Dermis blood vessel endothelial cell (primary cell): Measurements from ENCODE around the gene DLX1. TPM values are rescaled to one million over a fixed set of nuclear protein-coding genes. Genes with fewer than 3 reads are reported as not detected.

Source experiments
- DNase-seq: peaks from one replicate; pipeline ENCODE4 v3.0.0; 2010
- total RNA-seq: library from RNA; depleted of rRNA; stranded (reverse); fragments of >200 nt; gene quantifications from 2 replicates; pipeline ENCODE4 v1.2.3, GENCODE V29; 2014

DLX1 gene
- total RNA-seq, 1 donor from 2014 or later, result not detected

DNA sequence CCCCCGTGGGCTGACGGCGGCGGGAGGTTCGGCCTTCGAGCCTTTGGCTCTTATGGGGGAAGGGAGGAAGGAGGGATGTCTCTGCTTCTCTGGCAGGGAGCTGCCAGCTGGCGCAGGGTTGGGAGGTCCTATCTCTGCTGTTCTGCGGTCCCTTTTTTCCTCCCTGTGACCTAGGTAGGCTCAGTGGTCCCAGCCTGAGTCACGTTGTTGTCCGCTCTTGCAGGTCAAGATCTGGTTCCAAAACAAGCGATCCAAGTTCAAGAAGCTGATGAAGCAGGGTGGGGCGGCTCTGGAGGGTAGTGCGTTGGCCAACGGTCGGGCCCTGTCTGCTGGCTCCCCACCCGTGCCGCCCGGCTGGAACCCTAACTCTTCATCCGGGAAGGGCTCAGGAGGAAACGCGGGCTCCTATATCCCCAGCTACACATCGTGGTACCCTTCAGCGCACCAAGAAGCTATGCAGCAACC lies 2.5 kb downstream of the DLX1 start:
- no peak for DNase-seq

DNA sequence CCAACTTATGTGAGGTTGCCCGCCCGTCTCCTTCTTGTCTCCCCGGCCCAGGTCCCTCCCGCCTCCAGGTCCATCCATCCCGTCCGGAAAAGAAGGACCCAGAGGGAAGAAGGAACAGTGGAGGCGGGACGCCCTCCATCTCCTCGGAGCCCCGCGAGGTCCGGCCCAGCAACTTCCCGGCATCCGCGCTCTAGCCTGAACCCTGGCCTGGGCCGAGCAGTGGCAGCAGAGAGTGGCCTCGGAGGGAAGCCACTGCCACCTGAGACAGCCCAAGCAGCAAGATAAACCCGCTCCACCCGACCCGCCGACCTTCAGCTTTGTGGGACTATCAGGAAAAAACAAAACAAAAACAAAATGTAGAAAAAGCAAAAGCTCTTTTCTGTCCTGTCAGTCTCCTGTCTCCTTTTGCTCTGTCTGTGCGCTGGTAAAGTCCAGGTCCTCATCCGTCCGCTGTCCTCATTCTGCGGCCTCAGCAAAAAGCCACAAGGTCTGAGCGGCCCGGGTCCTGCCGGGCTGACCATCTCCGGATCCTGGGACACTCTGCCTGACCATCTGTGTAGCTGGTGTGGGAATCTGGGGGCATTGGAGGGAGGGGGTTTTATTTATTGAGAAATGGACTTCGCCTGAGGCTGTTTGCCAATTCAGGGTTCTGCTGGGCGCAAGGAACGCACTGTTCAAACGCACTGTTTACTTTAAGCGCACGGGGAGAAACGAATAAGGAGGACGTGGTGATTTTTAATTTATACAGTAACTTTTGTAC lies 3.1 kb downstream of the DLX1 start:
- DNase-seq, result no peak

DNA sequence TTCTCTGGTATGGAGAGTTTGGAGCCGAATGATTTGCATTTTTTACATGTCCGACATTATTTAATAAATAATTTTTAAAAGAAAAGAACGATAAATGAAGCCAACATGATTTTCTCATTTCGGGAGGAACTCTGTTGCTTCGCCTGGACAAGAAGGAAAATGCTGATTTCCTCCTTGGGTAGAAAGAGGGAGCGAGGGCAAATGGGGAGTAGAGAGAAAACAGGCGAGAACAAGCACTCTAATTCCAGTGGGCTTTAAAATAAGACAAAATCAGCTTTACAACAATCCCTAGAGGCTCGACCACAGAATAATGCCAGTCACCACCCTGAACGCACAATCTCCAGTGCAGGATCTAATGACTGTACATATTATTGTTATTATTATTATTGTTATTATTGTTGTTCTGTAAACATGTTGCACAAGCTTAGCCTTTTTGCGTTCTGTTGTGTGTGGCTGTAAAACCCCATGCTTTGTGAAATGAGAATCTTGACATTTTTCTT lies 3.7 kb downstream of the DLX1 start:
- no peak for DNase-seq

DNA sequence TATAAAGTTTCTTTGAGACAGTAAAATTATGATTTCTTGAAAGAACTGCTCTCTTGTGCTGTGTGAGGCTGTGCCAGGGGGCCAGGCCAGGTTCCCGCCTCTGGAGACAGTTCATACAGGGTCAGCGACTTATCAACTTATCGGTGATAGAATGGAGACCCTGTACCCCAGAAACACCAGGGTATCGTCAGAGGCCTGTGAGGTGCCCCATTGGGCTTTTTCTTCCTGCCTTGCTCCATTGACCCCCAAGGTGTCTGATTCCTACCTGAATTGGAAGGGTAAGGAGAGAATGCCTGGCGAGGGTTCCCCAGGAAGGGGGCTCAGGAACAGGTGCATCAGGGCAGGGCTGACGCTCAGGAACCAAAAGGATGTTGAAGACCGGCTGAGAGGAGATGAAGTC lies 4.3 kb downstream of the DLX1 start:
- no peak for DNase-seq

DNA sequence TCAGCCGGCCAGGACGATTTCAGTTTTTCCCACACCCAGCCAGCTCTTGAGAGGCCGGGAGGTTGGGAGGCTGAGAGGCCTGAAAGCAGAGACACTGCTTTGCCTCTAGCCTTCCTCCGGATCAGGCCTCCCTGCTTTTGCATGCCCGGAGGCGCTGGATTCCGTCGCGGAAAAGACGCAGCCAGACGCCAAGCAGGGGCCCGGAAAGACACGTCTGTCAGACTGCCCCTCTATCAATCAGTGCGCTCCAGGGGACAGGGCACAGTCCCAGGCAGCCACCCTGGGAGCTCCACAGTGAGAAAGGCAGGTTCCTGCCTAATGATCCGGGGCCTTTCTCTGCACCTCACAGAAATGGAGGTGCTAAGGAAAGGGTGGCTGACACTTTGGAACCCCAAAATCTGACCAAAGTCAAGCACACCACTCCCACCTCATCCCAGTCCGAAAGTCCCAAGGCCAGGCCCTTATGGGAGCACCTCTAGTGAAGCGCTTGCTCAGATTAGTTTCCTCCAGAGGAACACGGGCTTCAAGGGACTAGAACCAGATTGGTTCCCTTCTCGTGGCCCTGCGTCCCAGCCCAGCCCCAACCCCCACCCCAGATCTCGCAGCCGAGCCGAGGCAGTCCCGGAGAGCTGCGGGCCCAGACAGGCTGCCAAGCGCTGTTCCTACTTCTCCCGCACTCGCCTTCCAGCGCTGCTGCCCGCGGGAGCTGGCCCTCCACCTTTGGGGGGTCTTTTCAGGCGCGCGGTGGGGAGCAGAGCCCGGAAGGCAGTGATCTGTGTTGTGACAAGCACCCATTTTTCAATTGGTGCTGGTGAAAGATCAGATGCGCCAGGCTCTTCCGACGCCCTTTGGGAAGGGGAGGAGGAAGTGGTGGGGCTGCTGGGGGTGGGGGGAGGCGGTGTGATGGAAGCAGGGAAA lies 5.0 kb downstream of the DLX1 start:
- DNase-seq, result no peak

DNA sequence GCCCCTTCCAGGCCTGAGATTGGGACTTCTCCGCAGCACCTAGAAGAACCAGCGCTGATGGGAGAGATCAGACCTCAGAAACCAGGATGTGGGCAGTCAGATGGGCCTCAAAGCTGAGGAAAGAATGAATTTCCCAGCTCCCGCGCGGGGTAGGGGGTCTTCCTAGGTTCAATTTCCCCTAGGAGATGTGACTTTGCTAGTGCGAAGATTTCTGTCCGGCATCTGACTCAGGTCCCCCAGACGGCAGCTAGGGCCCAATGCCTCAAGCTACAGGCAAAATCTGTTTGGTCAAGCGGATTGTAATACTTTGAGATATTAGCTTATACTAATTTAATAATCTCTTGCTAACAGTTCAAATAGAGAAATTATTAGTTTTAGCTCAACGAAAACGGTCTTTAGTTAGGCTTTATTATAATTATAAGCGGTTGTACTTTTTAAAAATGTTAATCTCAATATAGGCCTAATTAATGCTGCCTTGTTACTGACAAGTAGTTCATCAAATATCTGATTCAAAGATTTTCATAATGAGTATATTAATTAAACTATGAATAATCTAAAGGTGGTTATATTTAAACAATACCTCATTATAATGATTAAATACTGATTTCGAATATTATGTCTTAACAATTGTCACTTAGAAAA lies 5.8 kb downstream of the DLX1 start:
- no peak for DNase-seq

DNA sequence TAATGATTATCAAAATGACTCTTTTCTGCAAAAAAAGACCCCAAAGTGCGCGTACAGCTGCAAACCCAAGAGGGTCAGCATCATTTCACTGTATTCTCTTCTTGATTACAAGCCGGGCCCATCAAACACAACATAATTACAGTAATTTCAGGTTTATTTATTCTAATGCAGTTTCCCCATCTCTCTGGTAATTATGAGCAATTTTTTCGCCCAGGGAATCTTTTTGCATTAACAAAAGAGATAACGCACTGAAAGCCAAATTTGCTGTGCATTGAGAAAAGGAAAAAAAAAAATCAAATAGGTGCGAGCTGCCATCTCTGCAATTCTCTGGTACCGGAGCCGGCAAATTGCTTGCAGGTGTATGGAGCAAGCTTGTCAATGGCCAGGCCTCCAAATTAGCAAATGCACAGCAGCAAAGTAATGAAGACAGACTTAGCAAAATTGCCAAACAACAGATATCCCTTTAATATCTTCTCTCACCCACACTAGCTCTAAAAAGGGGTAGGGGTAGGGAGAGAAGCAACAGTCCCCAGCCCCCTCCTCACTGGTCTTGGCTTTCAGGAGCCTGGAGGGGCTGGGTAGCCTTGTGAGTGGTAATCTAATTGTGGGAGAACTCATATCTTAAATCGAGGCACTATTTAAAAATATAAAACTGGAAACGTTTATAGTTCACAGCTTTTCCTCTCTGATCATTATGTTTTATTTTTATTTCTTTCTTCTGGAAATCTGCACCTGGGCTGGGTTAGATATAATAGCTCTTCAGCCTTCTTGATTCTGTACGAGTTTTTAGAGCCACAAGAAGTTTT lies 6.7 kb downstream of the DLX1 start:
- no peak for DNase-seq

DNA sequence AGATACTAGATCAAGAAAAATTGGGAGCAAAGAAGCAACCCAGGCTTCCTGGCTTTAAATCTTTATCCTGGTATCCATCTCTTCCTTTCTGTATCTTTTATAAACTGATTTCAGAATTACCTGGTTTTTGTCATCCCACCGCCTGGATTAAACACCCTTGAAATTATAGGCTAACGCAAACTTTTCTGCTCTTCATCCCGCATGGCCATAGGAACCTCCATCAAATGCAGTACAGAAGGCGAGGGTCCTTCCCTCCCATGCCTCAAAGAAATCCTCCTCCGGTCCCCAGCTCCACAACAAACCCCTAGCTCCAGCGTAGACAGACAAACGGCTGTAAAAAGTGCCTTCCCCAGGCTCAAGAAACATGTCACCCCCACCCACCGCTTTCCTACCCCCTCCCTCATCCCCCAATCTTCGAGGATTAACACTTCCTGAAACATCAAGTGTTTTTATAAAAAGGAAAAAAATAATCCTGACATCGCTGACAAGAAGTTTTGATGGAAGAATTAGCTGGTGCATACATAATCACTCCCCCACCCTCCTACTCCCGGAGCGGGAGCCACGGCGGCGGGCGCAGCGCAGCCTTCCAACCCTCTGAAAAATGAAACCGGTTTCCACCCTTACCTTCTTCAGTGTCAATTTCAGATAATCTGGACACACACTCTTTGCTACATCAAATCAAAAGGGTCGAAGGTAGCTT lies 7.6 kb downstream of the DLX1 start:
- DNase-seq, result no peak

DNA sequence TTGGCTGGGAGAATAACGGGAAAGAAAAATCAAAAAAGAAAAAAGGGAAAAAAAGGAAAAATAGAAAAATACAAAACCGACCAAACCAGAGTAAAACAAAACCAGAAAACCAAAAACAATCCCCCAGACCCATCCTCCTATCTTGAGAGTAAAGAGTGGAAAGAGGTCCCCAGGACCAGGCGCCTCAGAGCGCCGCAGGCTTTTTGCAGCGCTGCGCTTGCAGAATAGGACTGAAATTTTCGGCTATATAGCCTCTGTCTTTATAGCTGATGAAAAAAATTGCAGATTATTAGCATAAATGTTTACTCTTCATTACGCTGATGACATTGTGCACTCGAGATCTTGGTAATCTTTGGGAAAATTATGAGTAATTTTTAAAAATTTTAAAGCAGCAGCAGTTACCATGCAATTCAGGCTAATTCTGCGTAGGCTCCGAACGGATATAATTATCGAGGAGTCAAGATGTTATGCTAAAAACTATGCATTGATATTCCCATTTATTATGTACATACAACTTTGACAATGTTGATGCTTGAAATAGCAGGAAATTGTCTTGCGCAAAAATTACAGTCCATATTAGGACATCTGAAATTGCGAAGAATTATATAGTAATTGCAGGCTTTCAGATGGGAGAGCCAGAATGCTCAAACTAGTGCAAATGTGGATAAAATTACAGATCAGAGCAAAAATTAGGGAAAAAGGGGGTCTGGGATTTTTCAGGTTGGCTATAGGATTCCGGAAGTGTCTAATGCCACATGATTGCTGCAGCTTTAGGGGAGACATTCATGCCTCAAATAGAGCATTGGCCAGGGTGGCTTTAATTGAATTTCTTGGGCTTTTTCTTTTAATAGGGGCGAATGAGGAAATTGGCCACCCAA lies 8.3 kb downstream of the DLX1 start:
- DNase-seq, result no peak

DNA sequence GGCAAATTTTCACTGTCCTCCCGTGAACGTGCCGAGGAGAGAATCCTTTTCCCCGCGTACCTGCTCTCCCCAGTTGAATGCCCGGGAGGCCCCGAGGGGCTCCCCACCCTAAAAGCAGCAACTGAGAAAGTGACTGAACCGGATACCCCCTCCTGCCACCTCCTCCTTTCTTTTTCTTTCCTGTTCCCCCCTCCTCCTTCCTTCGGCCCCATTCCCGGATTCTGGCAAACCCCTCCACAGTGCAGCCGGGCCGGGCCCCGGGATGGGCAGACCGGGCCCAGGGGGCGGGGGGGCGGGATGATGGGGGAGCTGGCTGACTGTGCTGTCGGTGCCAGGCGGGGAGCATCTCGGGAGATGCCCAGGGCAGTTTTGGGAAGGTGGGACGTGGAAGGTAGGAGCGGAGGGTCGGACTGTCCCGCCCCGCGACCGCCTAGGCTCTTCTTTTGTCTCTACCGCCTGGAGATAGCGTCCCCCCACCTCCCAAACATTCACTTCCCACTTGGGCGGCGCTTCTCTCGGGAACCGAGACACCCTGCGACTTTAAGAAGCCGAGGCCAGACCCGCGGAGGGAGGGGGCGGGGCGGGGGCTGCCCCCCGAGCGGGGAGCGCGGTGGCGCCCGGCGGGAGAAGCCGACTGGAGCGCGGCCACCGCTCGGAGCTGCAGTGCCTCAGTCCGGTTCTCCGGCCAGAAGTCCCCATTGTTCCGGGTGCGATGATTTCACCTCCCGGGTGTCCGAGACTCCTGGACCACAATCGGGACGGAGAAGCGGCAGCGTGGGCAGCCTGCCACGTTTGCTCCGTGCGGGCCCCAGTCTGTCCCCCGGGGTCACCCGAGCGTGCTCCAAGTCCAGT lies 9.2 kb downstream of the DLX1 start:
- DNase-seq, result no peak

DNA sequence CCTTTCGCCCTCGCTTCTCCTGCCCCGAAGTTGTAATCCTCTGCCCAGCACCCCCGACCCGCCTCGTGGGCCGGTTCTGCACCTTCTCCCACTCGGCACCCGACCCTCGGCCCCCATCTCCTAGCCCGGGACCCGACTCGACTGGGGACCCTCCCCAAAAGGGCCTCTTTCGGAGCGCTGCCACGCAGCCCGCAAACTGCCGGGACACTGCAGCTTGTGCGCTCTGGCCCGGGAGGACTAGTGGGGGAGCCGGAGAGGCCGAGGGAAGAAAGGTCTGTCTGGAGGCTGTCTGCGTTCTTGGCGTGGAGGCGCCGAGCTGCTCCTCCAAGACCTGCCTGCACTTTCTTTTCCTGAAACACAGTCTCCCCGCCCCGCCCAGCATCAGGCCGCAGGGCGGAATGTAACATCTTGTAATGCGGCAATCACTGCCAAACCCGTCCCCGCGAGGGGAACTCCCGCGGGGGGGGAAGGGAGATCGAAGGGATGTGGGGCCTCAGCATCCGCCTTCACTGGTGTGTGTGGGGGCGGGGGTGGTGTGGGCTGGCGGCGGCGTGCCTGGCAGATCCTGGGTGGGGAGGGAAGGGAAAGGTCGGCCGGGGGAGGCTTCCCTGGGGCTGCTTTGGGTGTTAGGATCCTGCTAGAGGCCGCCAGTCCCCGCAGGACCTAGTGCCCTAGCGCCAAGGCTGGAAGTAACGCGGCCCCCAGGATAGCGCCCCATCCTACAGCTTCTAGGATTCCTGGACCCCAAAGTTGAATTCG lies 10.0 kb downstream of the DLX1 start:
- DNase-seq, result peak; percentile 58

DNA sequence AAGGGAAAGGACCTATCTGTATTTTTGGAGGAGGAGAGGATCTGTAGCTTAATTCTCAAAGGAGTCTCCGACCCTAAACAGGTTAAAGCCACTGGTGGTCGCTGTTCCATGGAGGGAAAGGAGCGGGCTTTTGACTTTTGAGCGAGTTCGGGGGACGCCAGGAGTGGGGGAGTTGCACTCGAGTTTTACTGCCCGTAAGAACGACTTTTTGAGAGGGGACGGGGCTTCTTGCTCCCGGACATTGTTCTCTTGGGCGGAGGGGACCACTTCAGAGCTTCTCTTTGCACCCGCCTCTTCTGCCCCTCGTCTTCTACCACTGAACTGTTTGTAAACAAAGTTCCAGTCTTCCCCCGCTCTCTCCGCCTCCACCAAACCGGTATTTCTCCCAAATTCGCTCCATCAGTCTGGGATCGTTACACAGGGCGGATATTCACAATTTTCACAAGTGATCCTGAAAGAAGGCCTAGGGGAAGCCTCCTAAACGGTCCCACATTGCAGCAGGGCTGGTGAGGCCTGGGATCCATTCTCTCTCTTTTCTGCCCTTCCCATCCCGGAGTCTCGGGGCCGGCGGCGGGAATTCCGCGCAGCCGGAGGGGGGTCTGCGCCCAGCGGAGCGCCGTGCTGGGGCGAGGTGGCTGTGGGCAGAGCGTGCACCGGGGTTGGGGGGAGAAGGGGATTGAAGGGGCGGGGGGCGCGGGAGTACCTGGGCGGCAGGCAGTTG lies 10.8 kb downstream of the DLX1 start:
- no peak for DNase-seq

DNA sequence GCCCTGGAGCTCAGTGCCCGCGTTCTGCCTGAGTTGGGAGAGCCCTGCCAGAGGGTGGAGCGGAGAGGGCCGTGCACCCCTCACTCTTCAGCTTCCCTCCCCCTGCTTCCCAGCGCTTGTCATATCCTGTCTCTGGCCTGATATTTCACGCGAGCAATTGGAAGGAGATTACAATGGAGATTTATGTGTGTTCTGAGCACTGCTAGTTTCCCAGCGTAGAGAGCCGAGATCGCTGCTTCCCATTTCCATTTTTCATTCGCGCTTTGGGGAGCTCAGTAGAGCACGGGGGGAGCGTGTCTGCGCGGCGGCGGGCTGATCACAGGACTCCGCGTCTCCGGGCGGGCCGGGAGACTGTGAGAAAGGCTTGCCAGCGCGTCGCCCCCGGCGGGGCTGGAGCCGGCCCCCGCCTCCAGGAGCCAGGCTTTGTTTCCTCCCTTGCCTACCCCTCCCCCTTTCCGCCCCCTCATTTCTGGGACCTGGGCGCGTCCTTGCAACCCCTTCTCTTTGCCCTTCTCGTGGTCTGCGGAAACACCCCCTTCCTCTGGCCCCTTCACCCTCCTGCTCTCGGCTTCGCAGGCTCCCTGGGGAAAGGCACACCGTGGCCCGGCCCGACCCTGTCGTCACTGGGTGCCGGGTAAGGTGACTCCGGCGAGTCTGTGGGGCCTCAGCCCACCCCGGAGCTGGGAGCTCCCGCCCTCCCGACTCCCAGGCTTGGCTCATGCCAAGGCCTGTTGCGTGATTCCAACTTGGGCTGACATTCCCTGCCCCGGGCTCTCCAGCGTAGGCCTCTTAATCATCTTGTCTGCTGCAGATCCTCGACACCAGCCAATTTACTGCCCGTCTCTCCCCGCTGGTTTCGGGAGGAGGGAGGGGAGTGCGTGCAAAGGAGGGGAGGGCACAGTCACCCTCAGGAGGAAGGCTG lies 11.6 kb downstream of the DLX1 start:
- DNase-seq, result peak; percentile 63

DNA sequence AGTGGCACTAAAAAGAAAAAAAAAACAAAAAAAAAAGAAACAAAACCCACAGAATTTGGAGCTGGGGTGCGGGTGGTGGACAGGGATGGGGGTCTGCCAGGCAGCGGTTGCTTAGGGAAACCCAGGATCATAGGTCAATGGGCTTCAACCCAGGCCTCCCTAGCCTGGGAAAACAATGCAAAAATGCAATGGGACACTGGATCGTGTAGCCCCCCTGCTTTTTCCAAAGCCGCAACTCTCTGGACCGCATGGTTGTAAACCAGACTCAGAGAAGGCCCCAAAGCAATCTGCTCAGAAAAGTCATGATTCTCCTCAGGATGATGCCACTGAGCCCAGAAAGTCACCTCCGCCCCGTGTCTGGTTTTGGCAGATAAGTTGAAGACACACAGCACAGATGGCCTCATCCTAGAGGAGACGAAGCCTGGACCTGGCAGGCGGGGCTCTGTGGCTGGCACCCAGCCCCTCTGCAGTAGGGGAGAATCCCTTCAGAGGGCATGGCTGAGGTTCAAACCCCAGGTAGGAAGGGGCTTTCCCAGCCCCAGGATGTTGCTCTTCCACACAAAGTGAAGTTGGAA lies 12.3 kb downstream of the DLX1 start:
- DNase-seq, result no peak

DNA sequence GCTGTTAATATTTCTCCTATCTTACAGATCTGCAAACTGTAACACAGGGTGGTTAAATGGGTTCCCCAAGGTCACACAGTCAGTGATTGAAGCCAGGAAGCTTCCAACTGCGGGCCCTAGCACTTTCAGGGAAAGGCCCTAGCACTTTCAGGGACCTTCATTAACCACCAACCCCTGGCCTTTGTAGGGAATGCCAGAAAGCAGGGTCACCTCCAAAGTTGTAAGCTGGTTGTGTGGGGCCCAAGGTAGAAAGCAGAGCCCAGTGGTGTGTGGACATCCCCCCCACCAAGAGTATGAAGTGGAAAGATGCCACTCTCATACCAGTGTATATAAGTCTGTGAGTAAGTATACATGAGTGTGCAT lies 13.0 kb downstream of the DLX1 start:
- no peak for DNase-seq

DNA sequence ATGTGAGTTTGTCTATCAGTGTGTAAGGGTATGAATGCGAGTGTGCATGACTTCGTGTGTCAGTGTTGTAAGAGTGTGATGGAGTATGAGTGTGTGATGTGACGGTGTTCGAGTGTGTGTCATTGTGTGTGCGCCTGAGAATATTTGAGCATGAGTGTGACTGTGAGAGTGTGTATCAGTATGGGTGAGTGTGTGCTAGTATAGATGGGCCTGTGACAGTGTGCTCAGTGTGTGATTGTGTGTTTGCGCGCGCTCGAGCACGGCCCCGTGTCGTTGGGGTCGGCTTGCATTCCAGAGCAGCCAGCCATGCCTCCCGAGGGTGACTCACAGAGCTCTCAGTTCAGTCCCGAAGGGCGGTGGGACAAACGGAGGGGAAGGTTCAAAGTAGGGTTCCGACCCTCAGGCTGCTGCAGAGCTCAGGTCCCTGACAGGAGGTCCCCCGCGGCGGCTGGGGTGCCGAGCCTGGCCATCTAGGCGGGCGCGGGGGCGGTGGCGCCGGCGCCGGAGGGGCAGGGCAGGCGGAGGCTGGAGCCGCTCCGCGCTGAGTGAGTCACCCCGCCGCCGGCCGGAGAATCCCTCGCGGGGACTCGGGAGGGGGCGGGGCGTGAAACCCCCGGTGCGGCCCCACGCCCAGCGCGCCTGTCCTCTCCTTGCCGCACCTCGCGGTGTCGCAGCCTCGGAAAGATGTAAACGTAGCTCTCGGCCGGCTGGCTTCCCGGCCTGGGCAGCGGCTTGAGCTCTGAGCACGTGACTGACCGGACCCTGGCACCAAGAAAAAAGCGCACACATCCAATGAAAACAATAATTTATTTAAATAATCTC lies 13.6 kb downstream of the DLX1 start:
- DNase-seq, result peak; percentile 58
